ENCODE data around the gene MACROH2A2. TPM values are rescaled to one million over a fixed set of nuclear protein-coding genes. Genes with fewer than 3 reads are reported as not detected.

MACROH2A2 gene
- total and polyA plus RNA-seq, 2 of the 8 experiments (the other 6 are each of a cell fraction or from before 2014, with no cell fraction given) = 7.9 to 9.3 TPM

- H3K56ac ChIP-seq (replicated peaks; ENCODE audit: insufficient read length, low read depth, low read length) = no peak overlapping the region
- no peak overlapping the region for H4K91ac ChIP-seq (replicated peaks; ENCODE audit: insufficient read length, low read length)
- H3K27ac ChIP-seq (ENCODE audit: low read depth, low read length) = no peak overlapping the region
- H2BK120ac ChIP-seq (replicated peaks; ENCODE audit: low read depth, low read length) = no peak overlapping the region
- H3K4me3 ChIP-seq (ENCODE audit: extremely low read depth in 1 of 4, insufficient read depth in 2 of 4, low read depth in 3 of 4, low read length in 4 of 4) = no peak overlapping the region
- no peak for TF ChIP-seq SUZ12 (IDR thresholded peaks at IDR 0.05; ENCODE audit: low read length)
- TF ChIP-seq KDM4A (IDR thresholded peaks at IDR 0.05; ENCODE audit: low read depth, low read length, severe bottlenecking) = no peak
- TF ChIP-seq SIX5 (IDR thresholded peaks at IDR 0.05; ENCODE audit: low read depth, low read length) = no peak
- H2BK12ac ChIP-seq (ENCODE audit: low read depth, low read length) = no peak overlapping the region
- no peak overlapping the region for H3K18ac ChIP-seq (ENCODE audit: extremely low read depth, low read length)
- H3K79me1 ChIP-seq (ENCODE audit: low read depth, low read length) = no peaks in the 10 kb centered on the region; the same call in 1 of the 2 replicates
- H4K8ac ChIP-seq (ENCODE audit: extremely low read depth, insufficient read depth, low read length) = no peak overlapping the region
- no peak overlapping the region for H2AFZ ChIP-seq (ENCODE audit: low read length)
- ChIA-PET POLR2A (ENCODE audit: partially characterized antibody) (interaction anchor here (1.8 kb wide), 1 partner anchor 21 kb away, joined by 4 read pairs; no protein-coding TSS in a partner anchor), CTCF (ENCODE audit: partially characterized antibody) (interaction anchor here (1.2 to 2.1 kb wide), 2 partner anchors 32 to 78 kb away, joined by 3 to 4 read pairs; no protein-coding TSS in a partner anchor)
- no peaks in the 10 kb centered on the region for H3K79me2 ChIP-seq (ENCODE audit: control insufficient read depth in 1 of 2, insufficient read depth in 2 of 2, low read length in 2 of 2)
- H3K14ac ChIP-seq (ENCODE audit: insufficient read length) = no peak overlapping the region
- FAIRE-seq (no peak), DNase-seq (ENCODE audit: low read depth in 1 of 2, low spot score in 2 of 2) (no peak)
- H2BK5ac ChIP-seq (ENCODE audit: low read depth, low read length) = no peak overlapping the region
- H3K9ac ChIP-seq (replicated peaks in 1 of 4; ENCODE audit: extremely low read depth in 1 of 4, low read depth in 3 of 4, low read length in 3 of 4) = no peak overlapping the region
- WGBS, 2 experiments (ENCODE audit: extremely low coverage in 1 of 2, insufficient coverage in 1 of 2, insufficient read length in 1 of 2, insufficient replicate concordance in 2 of 2, low coverage in 1 of 2, low lambda C conversion rate in 2 of 2, missing lambda C conversion rate in 1 of 2) = 74% methylated on average over 2 of the region's 2 CpGs; no CpG with 5 or more reads in 1 of the 2 experiments
- no peak overlapping the region for H3K4ac ChIP-seq (replicated peaks; ENCODE audit: insufficient read length, low read depth, low read length)
- peaks cover 0 to 3% of the 10 kb centered on the region in 2 experiments for H4K20me1 ChIP-seq (replicated peaks in 1 of 2; ENCODE audit: control insufficient read depth in 1 of 2, insufficient read depth in 2 of 2, low read length in 2 of 2)
- H3K23ac ChIP-seq (ENCODE audit: insufficient read length) = no peak overlapping the region
- no peak overlapping the region for H3K4me2 ChIP-seq (ENCODE audit: insufficient read depth in 1 of 2, low read depth in 2 of 2, low read length in 2 of 2)
- no peaks in the 10 kb centered on the region for H3K23me2 ChIP-seq (ENCODE audit: low read depth, low read length)
- H2AK5ac ChIP-seq (ENCODE audit: low read depth, low read length) = no peak overlapping the region
- H3K27me3 ChIP-seq (replicated peaks in 1 of 4; ENCODE audit: control insufficient read depth in 3 of 4, extremely low read depth in 1 of 4, insufficient read depth in 3 of 4, low read length in 3 of 4) = 0 out of 7 replicates have a peak, but pooled peaks cover 0 to 2% (median 0%) of the 10 kb centered on the region in 4 experiments
- H3K9me3 ChIP-seq (ENCODE audit: insufficient read depth in 2 of 2, low read depth in 1 of 2, low read length in 1 of 2) = no peaks in the 10 kb centered on the region
- H3K4me1 ChIP-seq (replicated peaks in 1 of 4; ENCODE audit: control insufficient read depth in 3 of 4, insufficient read depth in 4 of 4, low read length in 3 of 4) = no peaks in the 10 kb centered on the region; a peak in 4 of 7 replicates
- no peak overlapping the region for H4K5ac ChIP-seq (ENCODE audit: insufficient read length, low read depth, low read length)
- H2BK20ac ChIP-seq (ENCODE audit: low read length) = no peak overlapping the region
- no peak overlapping the region for H2BK15ac ChIP-seq (ENCODE audit: low read length)
- H3K36me3 ChIP-seq (ENCODE audit: control insufficient read depth in 2 of 4, insufficient read depth in 4 of 4, low read length in 3 of 4) = no peaks in the 10 kb centered on the region
Measured at GRCh38 chr10:70074971-70075370, 22.3 kb downstream of the MACROH2A2 start.
